Measurements from ENCODE around the gene ING3.

ING3 gene

GRCh38 chr7:120984406-120984805, 33.8 kb downstream of the ING3 start:
- H3K4me2 ChIP-seq (ENCODE audit: low read length) = no peak overlapping the region
- TF ChIP-seq CTCF (IDR thresholded peaks at IDR 0.05) = no peak

GRCh38 chr7:120985130-120985758, 34.7 kb downstream of the ING3 start:
- H3K9me3 ChIP-seq (ENCODE audit: control insufficient read depth, low read length) = no peaks in the 10 kb centered on the region
- no peaks in the 10 kb centered on the region for H3K79me2 ChIP-seq
- no peak overlapping the region for H3K9ac ChIP-seq
- H3K27me3 ChIP-seq (ENCODE audit: control insufficient read depth, insufficient read depth, low read length) = no peaks in the 10 kb centered on the region
- H3K4me3 ChIP-seq (ENCODE audit: low read depth, low read length) = no peak overlapping the region
- no peak overlapping the region for H3K27ac ChIP-seq
- H3K4me2 ChIP-seq (ENCODE audit: low read length) = no peak overlapping the region
- no peak overlapping the region for H2AFZ ChIP-seq
- no peaks in the 10 kb centered on the region for H3K4me1 ChIP-seq
- no peaks in the 10 kb centered on the region for H3K36me3 ChIP-seq (ENCODE audit: control insufficient read depth, insufficient read depth, low read length)
- TF ChIP-seq CTCF (IDR thresholded peaks at IDR 0.05) = no peak

More at GRCh38 chr7:120984406-120984805, 33.8 kb downstream of the ING3 start:
- no peaks in the 10 kb centered on the region for H3K79me2 ChIP-seq
- H3K9me3 ChIP-seq (ENCODE audit: control insufficient read depth, low read length) = no peaks in the 10 kb centered on the region
- H2AFZ ChIP-seq = no peak overlapping the region
- H3K4me3 ChIP-seq (ENCODE audit: low read depth, low read length) = no peak overlapping the region
- H3K27me3 ChIP-seq (ENCODE audit: control insufficient read depth, insufficient read depth, low read length) = no peaks in the 10 kb centered on the region
- H3K36me3 ChIP-seq (ENCODE audit: control insufficient read depth, insufficient read depth, low read length) = no peaks in the 10 kb centered on the region
- H3K4me1 ChIP-seq = no peaks in the 10 kb centered on the region
- no peak overlapping the region for H3K27ac ChIP-seq
- H3K9ac ChIP-seq = no peak overlapping the region

DNA sequence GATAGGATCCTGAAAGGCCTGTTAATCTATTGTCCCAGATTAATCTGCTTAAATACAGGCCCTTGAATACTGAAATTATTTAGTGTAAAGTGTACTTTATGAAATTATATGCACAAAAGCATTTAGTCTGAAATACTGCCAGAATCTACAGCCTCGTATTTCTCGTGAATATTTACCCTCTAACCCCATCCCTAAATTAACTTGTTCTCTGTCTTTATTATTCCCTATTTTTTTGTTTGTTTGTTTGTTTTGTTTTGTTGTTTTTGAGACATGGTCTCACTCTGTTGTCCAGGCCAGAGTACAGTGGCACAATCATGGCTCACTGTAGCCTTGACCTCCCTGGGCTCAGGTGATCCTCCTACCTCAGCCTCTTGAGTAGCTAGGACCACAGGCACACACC, 35.3 kb downstream of the ING3 start:
- Histone ChIP-seq H3K27me3 (ENCODE audit: control insufficient read depth, insufficient read depth, low read length) (no peaks in the 10 kb centered on the region), H3K9ac (no peak overlapping the region), H3K79me2 (no peaks in the 10 kb centered on the region), H3K4me3 (ENCODE audit: low read depth, low read length) (no peak overlapping the region), H3K27ac (no peak overlapping the region), H3K36me3 (ENCODE audit: control insufficient read depth, insufficient read depth, low read length) (no peaks in the 10 kb centered on the region), H3K4me1 (no peaks in the 10 kb centered on the region), H3K4me2 (ENCODE audit: low read length) (no peak overlapping the region), H2AFZ (no peak overlapping the region), H3K9me3 (ENCODE audit: control insufficient read depth, low read length) (no peaks in the 10 kb centered on the region)
- TF ChIP-seq CTCF (IDR thresholded peaks at IDR 0.05) = no peak

- H3K4me2 ChIP-seq (ENCODE audit: low read length) = no peak overlapping the region
- no peaks in the 10 kb centered on the region for H3K9me3 ChIP-seq (ENCODE audit: control insufficient read depth, low read length)
- no peaks in the 10 kb centered on the region for H3K36me3 ChIP-seq (ENCODE audit: control insufficient read depth, insufficient read depth, low read length)
- TF ChIP-seq CTCF (IDR thresholded peaks at IDR 0.05) = no peak
- no peak overlapping the region for H3K4me3 ChIP-seq (ENCODE audit: low read depth, low read length)
- H3K9ac ChIP-seq = no peak overlapping the region
- H3K27ac ChIP-seq = no peak overlapping the region
- no peaks in the 10 kb centered on the region for H3K27me3 ChIP-seq (ENCODE audit: control insufficient read depth, insufficient read depth, low read length)
- H3K4me1 ChIP-seq = no peaks in the 10 kb centered on the region
- no peak overlapping the region for H2AFZ ChIP-seq
- no peaks in the 10 kb centered on the region for H3K79me2 ChIP-seq
These were observed 36.1 kb downstream of the ING3 start for GRCh38 chr7:120986650-120987049.

- H3K4me2 ChIP-seq (ENCODE audit: low read length) = no peak overlapping the region
- no peaks in the 10 kb centered on the region for H3K36me3 ChIP-seq (ENCODE audit: control insufficient read depth, insufficient read depth, low read length)
- H3K27ac ChIP-seq = no peak overlapping the region
- no peak overlapping the region for H3K9ac ChIP-seq
- H3K4me1 ChIP-seq = no peaks in the 10 kb centered on the region
- H2AFZ ChIP-seq = no peak overlapping the region
- no peaks in the 10 kb centered on the region for H3K9me3 ChIP-seq (ENCODE audit: control insufficient read depth, low read length)
- no peaks in the 10 kb centered on the region for H3K79me2 ChIP-seq
- TF ChIP-seq CTCF (IDR thresholded peaks at IDR 0.05) = no peak
- no peak overlapping the region for H3K4me3 ChIP-seq (ENCODE audit: low read depth, low read length)
- no peaks in the 10 kb centered on the region for H3K27me3 ChIP-seq (ENCODE audit: control insufficient read depth, insufficient read depth, low read length)
These were observed 36.7 kb downstream of the ING3 start for GRCh38 chr7:120987280-120987679.

Measured in parathyroid adenoma (tissue), 2 donors.